Limb (tissue), 2 donors: ENCODE results near the gene CLDN14.
A peak's percentile ranks its signal among the peaks of the same experiment; 100 is the strongest.
"Not testable (repeated sequence)": the region's sequence is repeated elsewhere in the genome, so short reads cannot be mapped to it uniquely, and the experiment has no call there.

Experiments
- DNase-seq, 2 donors: peaks; one replicate each; pipeline ENCODE4 v3.0.0-alpha.2; 2016; ENCODE audit errors: extremely low spot score in 2 of 2

CLDN14 gene

GRCh38 chr21:36502365-36502764, 22.4 kb upstream of the CLDN14 start:
- DNase-seq: no peak

DNA sequence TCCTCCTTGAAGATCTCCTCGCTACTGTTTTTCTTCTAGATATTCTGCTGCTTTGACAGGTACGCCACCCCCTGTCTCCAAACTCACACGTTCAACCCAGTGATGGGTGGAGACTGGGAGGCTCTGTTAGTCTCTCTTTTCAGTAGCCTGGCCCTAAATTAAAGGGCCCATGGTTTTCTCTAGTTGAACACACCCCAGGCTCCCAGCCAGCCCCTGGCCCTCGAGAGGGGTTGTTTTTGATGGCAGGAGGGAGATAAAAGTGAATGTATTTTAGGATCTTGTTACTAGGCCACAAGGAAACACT, 21.6 kb upstream of the CLDN14 start:
- no peak for DNase-seq

- peak in 1 of 2 donors; percentile 34 for DNase-seq
These were observed 19.9 kb upstream of the CLDN14 start for GRCh38 chr21:36499578-36500471.

- DNase-seq: no peak
These were observed 14.6 kb upstream of the CLDN14 start for GRCh38 chr21:36494557-36494956.

DNA sequence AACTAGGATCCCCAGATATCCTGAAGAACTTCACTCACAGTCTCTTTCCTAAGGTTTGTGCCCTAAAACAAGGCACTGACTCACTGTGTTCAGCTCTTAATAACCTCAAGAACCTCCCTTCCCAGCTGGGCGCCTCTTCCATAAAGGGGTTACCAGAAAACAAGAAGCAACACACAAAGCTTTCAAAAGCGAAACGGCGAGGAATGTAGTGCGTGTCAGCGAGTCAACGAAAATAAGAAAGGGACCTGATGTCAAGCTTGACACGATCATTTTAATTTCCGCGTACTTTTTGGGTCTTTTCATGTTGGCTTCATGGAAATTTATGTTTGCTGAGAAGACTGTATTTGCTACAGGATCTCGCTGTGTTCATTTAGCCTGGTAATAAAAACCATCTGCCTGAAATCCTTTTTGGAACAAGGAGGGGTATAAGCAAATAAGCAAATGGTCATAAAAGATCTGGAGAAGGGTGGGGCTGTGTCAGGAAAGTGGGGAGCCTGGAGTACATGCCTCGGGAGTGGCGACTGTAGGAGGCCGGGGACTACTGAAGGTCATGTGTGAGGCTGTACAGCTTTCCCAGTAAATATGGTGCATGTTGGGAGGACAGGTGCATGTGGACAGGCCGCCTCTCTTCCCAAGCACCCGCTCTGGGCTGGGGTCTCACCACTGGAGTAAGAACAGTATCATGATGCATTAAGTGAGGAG, 11.4 kb upstream of the CLDN14 start:
- DNase-seq: peak; percentile 19 to 33

- DNase-seq: no peak
These were observed 9.8 kb upstream of the CLDN14 start for GRCh38 chr21:36489776-36490165.

- DNase-seq: no peak
These were observed 9.3 kb upstream of the CLDN14 start for GRCh38 chr21:36489103-36489775.

DNA sequence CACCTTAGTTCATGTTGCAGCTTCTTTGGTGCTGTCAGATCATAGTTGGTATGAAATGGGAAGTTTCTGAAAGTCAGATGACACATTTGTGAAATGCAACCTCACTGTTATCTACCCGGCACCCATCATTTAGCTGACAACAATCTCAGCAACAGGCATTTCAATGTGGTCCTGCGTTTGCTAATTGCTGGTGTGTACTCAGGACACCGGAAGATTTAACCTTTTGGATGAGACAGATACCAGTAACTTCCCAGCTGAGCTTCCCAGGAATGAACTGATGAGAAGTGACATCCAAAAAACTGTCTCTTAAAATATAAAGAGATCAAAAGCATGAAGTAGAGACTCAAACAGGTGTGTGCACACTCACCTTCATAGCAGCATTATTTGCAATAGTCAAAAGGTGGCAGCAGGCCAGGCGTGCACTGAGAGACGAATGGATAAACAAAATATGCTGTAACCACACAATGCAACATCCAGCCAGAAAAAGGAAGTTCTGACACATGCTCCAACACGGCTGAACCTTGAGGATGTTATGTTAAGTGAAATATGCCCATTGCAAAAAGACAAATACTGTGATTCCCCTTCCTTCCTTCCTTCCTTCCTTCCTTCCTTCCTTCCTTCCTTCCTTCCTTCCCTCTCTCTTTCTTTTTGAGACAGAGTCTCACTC, 7.9 kb upstream of the CLDN14 start:
- DNase-seq: no peak

GRCh38 chr21:36486246-36486645, 6.3 kb upstream of the CLDN14 start:
- DNase-seq: no peak

GRCh38 chr21:36485476-36485875, 5.6 kb upstream of the CLDN14 start:
- no peak for DNase-seq

GRCh38 chr21:36483095-36483494, 3.2 kb upstream of the CLDN14 start:
- DNase-seq: no peak

DNA sequence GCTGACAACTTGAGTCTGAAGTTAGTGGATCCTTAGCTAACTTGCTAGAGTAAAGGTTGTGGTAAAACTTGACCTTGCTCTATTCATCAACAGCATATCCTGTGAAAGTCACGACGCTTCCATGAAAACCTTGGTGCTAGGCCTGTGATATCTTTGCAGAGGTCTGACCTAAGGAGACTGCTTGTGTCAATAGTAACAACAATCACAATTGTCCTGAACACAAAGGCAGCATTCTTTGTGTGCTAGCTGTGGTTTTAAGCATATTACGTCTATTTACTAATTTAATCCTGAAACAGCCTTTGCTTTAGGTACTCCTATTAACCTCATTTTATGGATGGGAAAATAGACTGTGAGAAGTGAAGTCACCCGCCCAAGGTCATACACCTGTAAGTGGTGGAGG, 2.8 kb upstream of the CLDN14 start:
- no peak for DNase-seq

- DNase-seq: no peak
These were observed 2.3 kb upstream of the CLDN14 start for GRCh38 chr21:36482181-36482580.

- no peak for DNase-seq
These were observed 1.7 kb upstream of the CLDN14 start for GRCh38 chr21:36481639-36482038.

DNA sequence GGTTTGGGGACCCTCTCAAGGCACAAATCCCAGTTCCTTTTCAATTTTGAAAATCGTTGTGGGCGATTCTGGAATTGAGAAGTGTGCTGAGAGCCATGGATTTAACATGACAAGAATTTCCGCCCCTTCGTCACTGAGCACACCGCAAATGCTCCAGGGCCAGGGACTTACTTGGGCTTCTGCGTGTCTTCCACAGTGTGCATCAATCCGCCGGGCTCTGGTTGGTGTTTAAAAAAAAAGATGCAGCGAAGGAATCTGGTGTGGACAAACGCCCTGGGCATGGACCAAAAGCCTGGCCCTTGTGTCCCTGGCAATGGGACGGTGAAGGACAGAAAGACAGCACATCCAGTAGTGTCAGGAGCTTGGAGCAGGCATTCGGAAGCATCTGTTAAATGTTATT, 696 bp upstream of the CLDN14 start:
- DNase-seq: no peak

GRCh38 chr21:36478941-36479340, 981 bp downstream of the CLDN14 start:
- DNase-seq: no peak

- no peak for DNase-seq
These were observed 1.7 kb downstream of the CLDN14 start for GRCh38 chr21:36478207-36478701.

- no peak for DNase-seq
These were observed 2.4 kb downstream of the CLDN14 start for GRCh38 chr21:36477559-36477958.

GRCh38 chr21:36477001-36477400, 2.9 kb downstream of the CLDN14 start:
- DNase-seq: no peak

DNA sequence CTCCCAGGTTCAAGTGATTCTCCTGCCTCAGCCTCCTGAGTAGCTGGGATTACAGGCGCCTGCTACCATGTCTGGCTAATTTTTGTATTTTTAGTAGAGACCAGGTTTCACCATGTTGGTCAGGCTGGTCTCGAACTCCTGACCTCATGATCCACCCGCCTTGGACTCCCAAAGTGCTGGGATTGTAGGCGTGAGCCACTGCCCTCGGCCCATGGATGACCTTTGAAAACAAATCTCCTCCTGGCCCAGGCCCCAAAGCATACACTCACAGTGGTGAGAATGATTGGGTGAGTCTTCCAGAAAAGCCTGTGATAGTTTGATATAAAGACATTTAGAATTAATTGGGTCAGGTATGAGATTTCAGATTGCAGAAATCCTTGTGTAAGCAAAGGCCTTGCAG, 3.4 kb downstream of the CLDN14 start:
- DNase-seq: not testable (repeated sequence)

DNA sequence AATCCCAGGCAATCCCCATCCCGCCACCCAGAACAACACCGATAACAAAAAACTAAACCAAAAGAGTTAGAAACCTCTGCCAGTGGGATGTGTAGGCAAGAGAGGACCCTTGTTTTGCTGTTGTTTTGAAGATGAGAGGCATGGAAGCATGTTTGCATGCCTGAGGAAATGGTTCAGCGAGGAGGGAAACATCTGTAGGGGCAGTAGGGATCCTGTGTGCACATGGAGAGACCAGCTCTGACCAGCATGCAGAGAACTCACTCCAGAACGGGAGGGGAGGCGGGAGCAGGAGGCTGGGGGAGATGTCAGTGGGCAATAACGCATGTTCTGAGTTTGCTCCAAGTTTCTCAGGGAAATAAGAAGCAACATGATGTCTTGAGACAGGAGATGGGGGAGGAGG, 5.3 kb downstream of the CLDN14 start:
- no peak for DNase-seq

DNA sequence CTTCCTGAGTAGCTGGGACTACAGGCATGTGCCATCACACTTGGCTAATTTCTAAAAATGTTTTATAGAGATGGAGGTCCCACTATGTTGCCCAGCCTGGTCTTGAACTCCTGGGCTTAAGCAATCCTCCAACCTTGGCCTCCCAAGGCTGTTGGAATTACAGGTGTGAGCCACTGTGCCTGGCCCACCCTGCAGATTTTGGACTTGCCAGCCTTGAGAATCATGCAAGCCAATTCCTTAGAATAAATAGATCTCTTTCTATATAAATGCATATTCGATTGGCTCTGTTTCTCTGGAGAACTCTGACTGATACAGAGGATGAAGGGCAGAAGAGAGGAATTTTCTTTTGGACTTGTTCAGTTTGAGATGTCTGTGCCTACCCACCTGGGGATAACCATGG, 6.7 kb downstream of the CLDN14 start:
- no peak for DNase-seq
